Measurements from ENCODE around the gene SERPINA6. TPM values are rescaled to one million over a fixed set of nuclear protein-coding genes. Genes with fewer than 3 reads are reported as not detected.
"Not testable (repeated sequence)": the region's sequence is repeated elsewhere in the genome, so short reads cannot be mapped to it uniquely, and the experiment has no call there.

The SERPINA6 gene
- total and polyA plus RNA-seq, 7 donors = not detected

- TF ChIP-seq CTCF (IDR thresholded peaks at IDR 0.05) = no peak
- H3K36me3 ChIP-seq (ENCODE audit: insufficient read depth in 1 of 2, low read depth in 1 of 2) = no peaks in the 10 kb centered on the region
- H3K9me3 ChIP-seq = no peaks in the 10 kb centered on the region
- H3K4me3 ChIP-seq = no peak overlapping the region
- ATAC-seq (no peak), DNase-seq (no peak)
- intact Hi-C loops (cut with DNase I) = no loop called here
- H3K27ac ChIP-seq = no peak overlapping the region
- H3K4me1 ChIP-seq = no peaks in the 10 kb centered on the region
- H3K27me3 ChIP-seq (ENCODE audit: insufficient read depth in 3 of 3, low read length in 2 of 3) = peaks cover 0 to 4% (median 0%) of the 10 kb centered on the region in 3 donors
Measured at GRCh38 chr14:94348836-94349235, 25.7 kb upstream of the SERPINA6 start.

GRCh38 chr14:94346841-94347240 lies 23.7 kb upstream of the SERPINA6 start:
- no peaks in the 10 kb centered on the region for H3K4me1 ChIP-seq
- DNase-seq = no peak
- TF ChIP-seq CTCF (IDR thresholded peaks at IDR 0.05) = no peak
- H3K36me3 ChIP-seq (ENCODE audit: insufficient read depth in 1 of 2, low read depth in 1 of 2) = no peaks in the 10 kb centered on the region
- no peak overlapping the region for H3K27ac ChIP-seq
- H3K9me3 ChIP-seq = no peaks in the 10 kb centered on the region
- ATAC-seq = no peak
- H3K4me3 ChIP-seq = no peak overlapping the region
- intact Hi-C loops (cut with DNase I) = no loop called here
- 69 to 78% (median 70%) methylated on average over 5 of the region's 5 CpGs for WGBS, 3 donors
- H3K27me3 ChIP-seq (ENCODE audit: insufficient read depth in 3 of 3, low read length in 2 of 3) = no peaks in the 10 kb centered on the region

- H3K4me3 ChIP-seq; H3K4me1 ChIP-seq; H3K27me3 ChIP-seq (ENCODE audit: insufficient read depth in 3 of 3, low read length in 2 of 3); DNase-seq; ATAC-seq; H3K9me3 ChIP-seq; intact Hi-C loops (cut with DNase I); H3K36me3 ChIP-seq (ENCODE audit: insufficient read depth in 1 of 2, low read depth in 1 of 2); H3K27ac ChIP-seq: not testable (repeated sequence)
- 37 to 50% (median 49%) methylated on average over 21 to 24 of the region's 24 CpGs for WGBS, 3 donors
Measured at GRCh38 chr14:94346065-94346786, 23.1 kb upstream of the SERPINA6 start.

- Histone ChIP-seq H3K36me3 (ENCODE audit: insufficient read depth in 1 of 2, low read depth in 1 of 2) (no peaks in the 10 kb centered on the region), H3K27me3 (ENCODE audit: insufficient read depth in 3 of 3, low read length in 2 of 3) (no peaks in the 10 kb centered on the region), H3K9me3 (no peaks in the 10 kb centered on the region), H3K4me3 (no peak overlapping the region), H3K27ac (no peak overlapping the region), H3K4me1 (no peaks in the 10 kb centered on the region)
- ATAC-seq (no peak), DNase-seq (no peak)
- no peak for TF ChIP-seq CTCF (IDR thresholded peaks at IDR 0.05)
- 64 to 74% (median 70%) methylated on average over 12 of the region's 12 CpGs for WGBS, 3 donors
- intact Hi-C loops (cut with DNase I) = no loop called here
Measured at GRCh38 chr14:94345344-94346064, 22.4 kb upstream of the SERPINA6 start.

GRCh38 chr14:94344389-94344788 lies 21.3 kb upstream of the SERPINA6 start:
- TF ChIP-seq CTCF (IDR thresholded peaks at IDR 0.05) = no peak
- Histone ChIP-seq H3K9me3 (no peaks in the 10 kb centered on the region), H3K27me3 (ENCODE audit: insufficient read depth in 3 of 3, low read length in 2 of 3) (no peaks in the 10 kb centered on the region), H3K27ac (no peak overlapping the region), H3K36me3 (ENCODE audit: insufficient read depth in 1 of 2, low read depth in 1 of 2) (no peaks in the 10 kb centered on the region), H3K4me3 (no peak overlapping the region), H3K4me1 (no peaks in the 10 kb centered on the region)
- intact Hi-C loops (cut with DNase I) = no loop called here
- DNase-seq (no peak), ATAC-seq (no peak)
- WGBS, 3 donors = 26 to 39% (median 33%) methylated on average over 3 of the region's 3 CpGs
